SK-N-SH (cell line): ENCODE results near the gene SORL1. TPM values are rescaled to one million over a fixed set of nuclear protein-coding genes. Genes with fewer than 3 reads are reported as not detected.

ENCODE experiments used
- CTCF ChIA-PET: fragments of 300-600, 350-600 bp; formaldehyde crosslinking; extraction: SDS; loops from one replicate; lab custom pipeline; 2021; lab: Yijun Ruan, JAX
- POLR2A ChIA-PET: fragments of 350-600 bp; sonication (Branson Sonifier 250); formaldehyde crosslinking; extraction: SDS; loops from one replicate; lab custom pipeline; 2020; ENCODE audit warnings: antibody characterized with exemption, inconsistent platforms; lab: Yijun Ruan, JAX
- DNase-seq: peaks from one replicate; pipeline ENCODE4 v3.0.0; 2012
- H2AFZ ChIP-seq: fragments of 200-600 bp; sonication (generic); 2 replicates; pipeline ENCODE4 v1.8.1; 2016; ENCODE audit warnings: antibody characterized with exemption, mild to moderate bottlenecking, low read depth
- H3F3A ChIP-seq: fragments of 200-600 bp; sonication (generic); replicated peaks from 2 replicates; pipeline ENCODE3; 2016; ENCODE audit warnings: antibody characterized with exemption, mild to moderate bottlenecking; ENCODE audit not compliant: insufficient read depth
- H3K27ac ChIP-seq, 2 experiments: fragments of 200-500 bp in 1 of 2; fragments of 200-600 bp in 1 of 2; sonication (Bioruptor generic) in 1 of 2; sonication (generic), shearing (Covaris generic) in 1 of 2; 2 replicates each; pipeline versions ENCODE4 v1.5.1 to v1.6.1; 2014 to 2016; ENCODE audit warnings: low read depth in 2 of 2, inconsistent platforms in 1 of 2, low read length in 1 of 2, mild to moderate bottlenecking in 1 of 2, mixed read lengths in 1 of 2
- H3K27me3 ChIP-seq: fragments of 200-600 bp; sonication (generic), shearing (Covaris generic); 2 replicates; pipeline ENCODE4 v1.6.1; 2016; ENCODE audit warnings: mixed run types; ENCODE audit not compliant: insufficient read depth
- H3K36me3 ChIP-seq, 2 experiments: fragments of 200-500 bp in 1 of 2; fragments of 200-600 bp in 1 of 2; sonication (Bioruptor generic) in 1 of 2; sonication (generic) in 1 of 2; replicated peaks in 1 of 2; 2 replicates each; pipeline versions ENCODE3 to v1.5.1; 2014 to 2016; ENCODE audit warnings: low read length in 1 of 2, mild to moderate bottlenecking in 1 of 2; ENCODE audit not compliant: insufficient read depth in 2 of 2, control insufficient read depth in 1 of 2
- H3K4me1 ChIP-seq, 2 experiments: fragments of 200-500 bp in 1 of 2; fragments of 200-600 bp in 1 of 2; sonication (Bioruptor generic) in 1 of 2; sonication (generic), shearing (Covaris generic) in 1 of 2; 2 replicates each; pipeline versions ENCODE4 v1.5.1 to v1.6.1; 2014 to 2016; ENCODE audit warnings: low read depth in 1 of 2, low read length in 1 of 2, mixed run types in 1 of 2; ENCODE audit not compliant: insufficient read depth in 2 of 2, control insufficient read depth in 1 of 2
- H3K4me2 ChIP-seq: fragments of 200-600 bp; sonication (generic), shearing (Covaris generic); 2 replicates; pipeline ENCODE4 v1.6.1; 2017; ENCODE audit warnings: mixed run types
- H3K4me3 ChIP-seq, 2 experiments: fragments of 200-500 bp in 1 of 2; fragments of 200-600 bp in 1 of 2; sonication (Bioruptor generic) in 1 of 2; sonication (generic), shearing (Covaris generic) in 1 of 2; 2 replicates each; pipeline versions ENCODE4 v1.5.1 to v1.8.1; 2014 to 2016; ENCODE audit warnings: low read depth in 2 of 2, inconsistent platforms in 1 of 2, low read length in 1 of 2, mild to moderate bottlenecking in 1 of 2, mixed read lengths in 1 of 2, moderate library complexity in 1 of 2
- H3K79me2 ChIP-seq: fragments of 200-600 bp; sonication (generic); 2 replicates; pipeline ENCODE4 v1.8.1; 2017; ENCODE audit warnings: mild to moderate bottlenecking; ENCODE audit not compliant: insufficient read depth
- H3K9ac ChIP-seq: fragments of 200-600 bp; sonication (generic); 2 replicates; pipeline ENCODE4 v1.6.1; 2017; ENCODE audit warnings: mixed run types
- H3K9me2 ChIP-seq: fragments of 200-600 bp; sonication (generic); 2 replicates; pipeline ENCODE4 v1.6.1; 2017; ENCODE audit warnings: mixed run types
- H3K9me3 ChIP-seq: fragments of 200-600 bp; sonication (generic); 2 replicates; pipeline ENCODE4 v1.6.1; 2017; ENCODE audit warnings: mixed run types, mild to moderate bottlenecking, moderate library complexity
- H4K20me1 ChIP-seq: fragments of 200-600 bp; sonication (generic); 2 replicates; pipeline ENCODE4 v1.6.1; 2017; ENCODE audit warnings: mild to moderate bottlenecking, mixed run types; ENCODE audit not compliant: insufficient read depth
- CHD2 ChIP-seq: fragments of 150-350 bp; IDR thresholded peaks from 2 replicates; pipeline ENCODE4 v1.6.1; 2018; ENCODE audit warnings: low read length; ENCODE audit not compliant: partially characterized antibody
- ELF1 ChIP-seq: IDR thresholded peaks from 2 replicates; pipeline ENCODE4 v1.4.0; 2012
- FOXJ3 ChIP-seq: sonication (generic); formaldehyde crosslinking; IDR thresholded peaks from 2 replicates; pipeline ENCODE4 v1.5.1; 2020; ENCODE audit warnings: mild to moderate bottlenecking, missing genetic modification reagents
- GABPA ChIP-seq: IDR thresholded peaks from 2 replicates; pipeline ENCODE4 v1.4.0; 2012; ENCODE audit warnings: low read depth, mild to moderate bottlenecking
- IRF3 ChIP-seq: fragments of 150-350 bp; IDR thresholded peaks from 2 replicates; pipeline ENCODE4 v1.6.1; 2016; ENCODE audit warnings: mild to moderate bottlenecking, low read depth, low read length
- RAD21 ChIP-seq: IDR thresholded peaks from 2 replicates; pipeline ENCODE4 v1.6.1; 2012; ENCODE audit warnings: mild to moderate bottlenecking, low read length
- SIN3A ChIP-seq: IDR thresholded peaks from 2 replicates; pipeline ENCODE4 v1.6.1; 2012; ENCODE audit warnings: low read depth, mild to moderate bottlenecking, low read length, moderate library complexity, borderline replicate concordance
- YY1 ChIP-seq: IDR thresholded peaks from 2 replicates; pipeline ENCODE4 v1.4.0; 2012; ENCODE audit warnings: low read depth, mild to moderate bottlenecking
- WGBS: methylation state at CpG from one replicate; pipeline ENCODE4 v1.1.6; 2017; ENCODE audit warnings: low lambda C conversion rate; 5-methylcytosine and 5-hydroxymethylcytosine counted together
- polyA plus RNA-seq, 3 experiments: library from polyadenylated mRNA; depleted of rRNA; stranded (reverse); fragments of >200 nt; gene quantifications; 2 replicates each; pipeline ENCODE4 v1.2.3, GENCODE V29; 2012
- TF ChIP-seq, protein P1 (sequence below): IDR thresholded peaks from 2 replicates; pipeline ENCODE4; 2012
- TF ChIP-seq, protein P2 (sequence below): IDR thresholded peaks from 2 replicates; pipeline ENCODE4 v1.6.1; 2012; ENCODE audit warnings: mild to moderate bottlenecking, low read depth, low read length, moderate library complexity
- TF ChIP-seq, protein P3 (sequence below): IDR thresholded peaks from 2 replicates; pipeline ENCODE4 v1.4.0; 2012; ENCODE audit warnings: low read depth, borderline replicate concordance

SORL1 gene
- polyA plus RNA-seq, 1 of the 3 experiments (the other 2 are of a cell fraction), result 7.1 TPM

DNA sequence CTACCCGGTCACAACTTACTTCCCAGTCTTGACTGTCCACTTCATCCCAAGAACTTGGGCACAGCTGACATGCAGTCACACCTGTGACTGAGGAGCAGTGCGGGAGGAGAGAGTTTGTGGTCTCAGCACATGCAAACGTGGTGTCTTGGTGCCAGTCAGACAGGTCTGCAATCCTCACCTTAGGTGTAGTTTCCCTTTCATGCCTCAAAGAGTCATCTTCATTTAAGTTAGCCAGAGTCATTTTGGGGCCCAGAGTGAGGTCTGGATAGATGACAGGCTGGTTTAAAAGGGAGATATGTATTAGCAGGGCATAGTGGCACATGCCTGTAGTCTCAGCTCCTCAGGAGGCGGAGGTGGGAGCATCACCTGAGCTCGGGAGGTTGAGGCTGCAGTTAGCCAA, 109.1 kb downstream of the SORL1 start:
- Histone ChIP-seq H3K9ac (no peak overlapping the region), H3K27me3 (no peaks in the 10 kb centered on the region)
- CTCF ChIA-PET, result no interaction called here

More for the DNA sequence above, 109.1 kb downstream of the SORL1 start:
- H4K20me1 ChIP-seq, result no peaks in the 10 kb centered on the region
- POLR2A ChIA-PET, result no interaction called here
- no peaks in the 10 kb centered on the region for H3K9me3 ChIP-seq
- H3K4me1 ChIP-seq, result peaks cover 0 to 2% of the 10 kb centered on the region in 2 experiments; a peak in 1 of 4 replicates
- H3F3A ChIP-seq, result no peaks in the 10 kb centered on the region
- WGBS, result 64% methylated on average over 5 of the region's 5 CpGs
- H3K79me2 ChIP-seq, result no peaks in the 10 kb centered on the region
- no peaks in the 10 kb centered on the region for H3K9me2 ChIP-seq
- H3K27ac ChIP-seq, result no peak overlapping the region
- TF ChIP-seq RAD21 (no peak), GABPA (no peak), IRF3 (no peak), ELF1 (no peak), YY1 (no peak), CHD2 (no peak), FOXJ3 (CRISPR knock-in tag) (no peak), SIN3A (no peak)
- TF ChIP-seq, protein P1, sequence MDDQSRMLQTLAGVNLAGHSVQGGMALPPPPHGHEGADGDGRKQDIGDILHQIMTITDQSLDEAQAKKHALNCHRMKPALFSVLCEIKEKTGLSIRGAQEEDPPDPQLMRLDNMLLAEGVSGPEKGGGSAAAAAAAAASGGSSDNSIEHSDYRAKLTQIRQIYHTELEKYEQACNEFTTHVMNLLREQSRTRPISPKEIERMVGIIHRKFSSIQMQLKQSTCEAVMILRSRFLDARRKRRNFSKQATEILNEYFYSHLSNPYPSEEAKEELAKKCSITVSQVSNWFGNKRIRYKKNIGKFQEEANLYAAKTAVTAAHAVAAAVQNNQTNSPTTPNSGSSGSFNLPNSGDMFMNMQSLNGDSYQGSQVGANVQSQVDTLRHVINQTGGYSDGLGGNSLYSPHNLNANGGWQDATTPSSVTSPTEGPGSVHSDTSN, result no peak
- TF ChIP-seq, protein P2, sequence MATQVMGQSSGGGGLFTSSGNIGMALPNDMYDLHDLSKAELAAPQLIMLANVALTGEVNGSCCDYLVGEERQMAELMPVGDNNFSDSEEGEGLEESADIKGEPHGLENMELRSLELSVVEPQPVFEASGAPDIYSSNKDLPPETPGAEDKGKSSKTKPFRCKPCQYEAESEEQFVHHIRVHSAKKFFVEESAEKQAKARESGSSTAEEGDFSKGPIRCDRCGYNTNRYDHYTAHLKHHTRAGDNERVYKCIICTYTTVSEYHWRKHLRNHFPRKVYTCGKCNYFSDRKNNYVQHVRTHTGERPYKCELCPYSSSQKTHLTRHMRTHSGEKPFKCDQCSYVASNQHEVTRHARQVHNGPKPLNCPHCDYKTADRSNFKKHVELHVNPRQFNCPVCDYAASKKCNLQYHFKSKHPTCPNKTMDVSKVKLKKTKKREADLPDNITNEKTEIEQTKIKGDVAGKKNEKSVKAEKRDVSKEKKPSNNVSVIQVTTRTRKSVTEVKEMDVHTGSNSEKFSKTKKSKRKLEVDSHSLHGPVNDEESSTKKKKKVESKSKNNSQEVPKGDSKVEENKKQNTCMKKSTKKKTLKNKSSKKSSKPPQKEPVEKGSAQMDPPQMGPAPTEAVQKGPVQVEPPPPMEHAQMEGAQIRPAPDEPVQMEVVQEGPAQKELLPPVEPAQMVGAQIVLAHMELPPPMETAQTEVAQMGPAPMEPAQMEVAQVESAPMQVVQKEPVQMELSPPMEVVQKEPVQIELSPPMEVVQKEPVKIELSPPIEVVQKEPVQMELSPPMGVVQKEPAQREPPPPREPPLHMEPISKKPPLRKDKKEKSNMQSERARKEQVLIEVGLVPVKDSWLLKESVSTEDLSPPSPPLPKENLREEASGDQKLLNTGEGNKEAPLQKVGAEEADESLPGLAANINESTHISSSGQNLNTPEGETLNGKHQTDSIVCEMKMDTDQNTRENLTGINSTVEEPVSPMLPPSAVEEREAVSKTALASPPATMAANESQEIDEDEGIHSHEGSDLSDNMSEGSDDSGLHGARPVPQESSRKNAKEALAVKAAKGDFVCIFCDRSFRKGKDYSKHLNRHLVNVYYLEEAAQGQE, result no peak
- TF ChIP-seq, protein P3, sequence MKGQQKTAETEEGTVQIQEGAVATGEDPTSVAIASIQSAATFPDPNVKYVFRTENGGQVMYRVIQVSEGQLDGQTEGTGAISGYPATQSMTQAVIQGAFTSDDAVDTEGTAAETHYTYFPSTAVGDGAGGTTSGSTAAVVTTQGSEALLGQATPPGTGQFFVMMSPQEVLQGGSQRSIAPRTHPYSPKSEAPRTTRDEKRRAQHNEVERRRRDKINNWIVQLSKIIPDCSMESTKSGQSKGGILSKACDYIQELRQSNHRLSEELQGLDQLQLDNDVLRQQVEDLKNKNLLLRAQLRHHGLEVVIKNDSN, result no peak
- TF ChIP-seq, all 33 proteins: peak for 0
- no peak for DNase-seq
- Histone ChIP-seq H2AFZ (no peak overlapping the region), H3K36me3 (peaks cover 0 to 3% of the 10 kb centered on the region in 2 experiments), H3K4me2 (no peak overlapping the region), H3K4me3 (no peak overlapping the region)
